ENCODE results near the gene MYO1E.
A peak's percentile ranks its signal among the peaks of the same experiment; 100 is the strongest.

MYO1E gene

GRCh38 chr15:59159210-59159609 lies 213.5 kb downstream of the MYO1E start:
- Mint-ChIP-seq H3K27ac (no peak overlapping the region), H3K4me1 (peaks cover 43% of the 10 kb centered on the region), H3K36me3 (ENCODE audit: low read depth) (peaks cover 47% of the 10 kb centered on the region), H3K4me3 (no peak overlapping the region), H3K27me3 (ENCODE audit: low read depth) (no peaks in the 10 kb centered on the region), H3K9me3 (no peaks in the 10 kb centered on the region)
- TF ChIP-seq, protein P1, sequence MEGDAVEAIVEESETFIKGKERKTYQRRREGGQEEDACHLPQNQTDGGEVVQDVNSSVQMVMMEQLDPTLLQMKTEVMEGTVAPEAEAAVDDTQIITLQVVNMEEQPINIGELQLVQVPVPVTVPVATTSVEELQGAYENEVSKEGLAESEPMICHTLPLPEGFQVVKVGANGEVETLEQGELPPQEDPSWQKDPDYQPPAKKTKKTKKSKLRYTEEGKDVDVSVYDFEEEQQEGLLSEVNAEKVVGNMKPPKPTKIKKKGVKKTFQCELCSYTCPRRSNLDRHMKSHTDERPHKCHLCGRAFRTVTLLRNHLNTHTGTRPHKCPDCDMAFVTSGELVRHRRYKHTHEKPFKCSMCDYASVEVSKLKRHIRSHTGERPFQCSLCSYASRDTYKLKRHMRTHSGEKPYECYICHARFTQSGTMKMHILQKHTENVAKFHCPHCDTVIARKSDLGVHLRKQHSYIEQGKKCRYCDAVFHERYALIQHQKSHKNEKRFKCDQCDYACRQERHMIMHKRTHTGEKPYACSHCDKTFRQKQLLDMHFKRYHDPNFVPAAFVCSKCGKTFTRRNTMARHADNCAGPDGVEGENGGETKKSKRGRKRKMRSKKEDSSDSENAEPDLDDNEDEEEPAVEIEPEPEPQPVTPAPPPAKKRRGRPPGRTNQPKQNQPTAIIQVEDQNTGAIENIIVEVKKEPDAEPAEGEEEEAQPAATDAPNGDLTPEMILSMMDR (IDR thresholded peaks at IDR 0.05; ENCODE audit: unreplicated experiment in 3 of 3) = no peak

DNA sequence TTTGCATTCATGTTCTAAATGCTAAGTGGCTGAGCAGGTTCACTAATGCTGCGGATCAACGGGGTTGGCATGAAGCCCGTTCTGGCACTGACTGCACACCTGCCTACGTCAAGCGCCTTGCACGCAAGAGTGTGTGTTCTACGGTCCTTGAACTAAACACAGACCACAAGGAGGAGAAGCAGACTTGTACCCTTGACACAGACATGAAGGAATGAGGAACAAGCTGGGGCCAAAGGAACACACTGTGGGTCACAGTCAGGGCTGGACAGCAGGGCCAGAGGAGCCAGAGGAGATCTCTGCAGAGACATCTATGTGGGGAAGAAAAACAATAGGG lies 214.0 kb downstream of the MYO1E start:
- peak overlapping the region; percentile 74 to 93 (median 88) for H3K27ac Mint-ChIP-seq
- no peaks in the 10 kb centered on the region for H3K9me3 Mint-ChIP-seq
- H3K4me3 Mint-ChIP-seq = no peak overlapping the region
- TF ChIP-seq, protein P1 (IDR thresholded peaks at IDR 0.05; ENCODE audit: unreplicated experiment in 3 of 3) = no peak
- no peaks in the 10 kb centered on the region for H3K27me3 Mint-ChIP-seq (ENCODE audit: low read depth)
- H3K4me1 Mint-ChIP-seq = peaks cover 40% of the 10 kb centered on the region
- peaks cover 49% of the 10 kb centered on the region for H3K36me3 Mint-ChIP-seq (ENCODE audit: low read depth)

DNA sequence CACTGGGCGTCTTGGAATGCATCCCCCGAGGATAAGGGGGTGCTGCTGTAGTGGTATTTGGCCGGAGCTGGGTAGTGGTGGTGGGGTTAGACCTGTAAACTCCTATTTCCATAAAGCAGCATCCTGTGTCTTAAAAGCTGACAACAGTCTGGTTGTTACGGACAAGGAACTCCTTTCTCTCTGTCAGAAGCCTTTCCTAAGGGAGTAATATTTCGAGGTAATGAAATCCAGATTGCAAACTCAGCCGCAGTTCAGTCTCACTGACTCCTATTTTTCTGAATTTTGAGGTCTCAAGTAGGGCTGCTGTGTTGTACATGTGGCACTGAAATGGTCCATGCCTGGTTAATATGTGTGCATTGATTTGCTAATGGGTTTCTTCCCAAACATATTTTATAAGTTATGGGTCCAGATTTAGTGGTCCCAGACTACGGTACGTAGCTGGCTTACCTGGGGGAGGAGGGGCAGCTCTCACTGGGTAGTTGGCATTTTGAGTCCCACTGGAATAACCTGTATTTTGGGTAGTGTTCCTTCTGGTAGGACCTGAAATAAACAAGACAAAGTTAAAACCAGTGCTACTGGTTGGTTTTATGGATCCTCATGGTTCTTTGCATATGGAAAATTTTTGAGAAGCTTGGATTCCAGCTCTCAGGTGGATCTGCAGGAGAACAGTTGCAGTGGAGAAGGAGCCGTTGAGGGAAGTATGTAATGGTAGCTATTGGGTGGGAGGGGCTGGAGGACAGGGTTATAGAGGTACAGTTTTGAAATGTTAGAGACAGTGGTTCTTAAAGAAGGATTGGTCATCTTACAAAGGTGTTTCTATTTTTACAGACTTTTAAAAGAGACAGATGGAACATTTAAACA lies 214.6 kb downstream of the MYO1E start:
- TF ChIP-seq, protein P1 (IDR thresholded peaks at IDR 0.05; ENCODE audit: unreplicated experiment in 3 of 3) = no peak
- H3K27ac Mint-ChIP-seq = peak overlapping the region; percentile 74 to 93 (median 88)
- no peak overlapping the region for H3K4me3 Mint-ChIP-seq
- peaks cover 53% of the 10 kb centered on the region for H3K36me3 Mint-ChIP-seq (ENCODE audit: low read depth)
- H3K9me3 Mint-ChIP-seq = no peaks in the 10 kb centered on the region
- no peaks in the 10 kb centered on the region for H3K27me3 Mint-ChIP-seq (ENCODE audit: low read depth)
- H3K4me1 Mint-ChIP-seq = peaks cover 35% of the 10 kb centered on the region

DNA sequence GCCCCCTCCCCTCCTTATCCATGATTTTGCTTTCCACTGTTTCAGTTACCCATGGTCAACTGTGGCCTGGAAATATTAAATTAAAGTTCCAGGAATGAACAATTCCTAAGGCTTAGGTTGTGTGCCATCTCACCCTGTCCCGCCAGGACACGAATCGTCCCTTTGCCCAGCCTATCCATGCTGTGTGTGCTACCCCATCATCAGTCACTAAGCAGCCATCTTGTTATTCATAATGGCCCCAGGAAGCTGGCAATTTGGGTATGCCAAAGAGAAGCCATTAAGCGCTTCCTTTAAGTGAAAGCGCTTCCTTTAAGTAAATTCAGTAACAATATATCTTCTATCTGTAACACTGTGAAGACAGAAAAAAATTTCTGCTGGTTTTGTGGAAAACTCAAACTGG lies 215.3 kb downstream of the MYO1E start:
- H3K36me3 Mint-ChIP-seq (ENCODE audit: low read depth) = peaks cover 55% of the 10 kb centered on the region

GRCh38 chr15:59155431-59155830 lies 217.2 kb downstream of the MYO1E start:
- Mint-ChIP-seq H3K9me3 (no peaks in the 10 kb centered on the region), H3K4me1 (peaks cover 30% of the 10 kb centered on the region), H3K4me3 (no peak overlapping the region), H3K27me3 (ENCODE audit: low read depth) (no peaks in the 10 kb centered on the region), H3K27ac (peak overlapping the region; percentile 35 to 72 (median 68)), H3K36me3 (ENCODE audit: low read depth) (peaks cover 64% of the 10 kb centered on the region)
- TF ChIP-seq, protein P1 (IDR thresholded peaks at IDR 0.05; ENCODE audit: unreplicated experiment in 3 of 3) = no peak

More for the DNA sequence above, 215.3 kb downstream of the MYO1E start:
- TF ChIP-seq, protein P1 (IDR thresholded peaks at IDR 0.05; ENCODE audit: unreplicated experiment in 3 of 3) = no peak
- Mint-ChIP-seq H3K4me1 (peaks cover 30% of the 10 kb centered on the region), H3K27me3 (ENCODE audit: low read depth) (no peaks in the 10 kb centered on the region), H3K9me3 (no peaks in the 10 kb centered on the region), H3K27ac (peak overlapping the region; percentile 74 to 93 (median 88)), H3K4me3 (no peak overlapping the region)

DNA sequence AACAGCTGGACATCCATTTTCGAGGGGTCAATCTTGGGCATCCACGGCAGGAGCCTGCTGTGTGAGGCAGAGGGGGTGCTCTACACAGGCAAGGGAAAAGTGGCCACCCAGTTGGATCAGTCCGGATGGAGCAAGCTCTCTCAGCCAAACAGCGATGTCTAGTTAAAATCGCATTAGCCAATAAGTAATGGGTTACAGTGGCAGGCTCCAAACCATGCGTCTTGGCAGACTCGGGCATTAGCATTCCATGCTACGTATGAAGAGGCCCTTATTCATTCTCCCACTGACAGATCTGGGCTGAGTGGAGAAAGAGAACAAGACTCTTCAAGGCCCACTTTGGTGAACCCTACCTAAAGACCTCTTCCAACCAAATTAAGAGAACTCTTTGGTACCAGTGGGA lies 218.4 kb downstream of the MYO1E start:
- H3K27ac Mint-ChIP-seq = peak overlapping the region in 2 of 3 experiments; percentile 30 to 68

More for the DNA sequence above, 218.4 kb downstream of the MYO1E start:
- Mint-ChIP-seq H3K36me3 (ENCODE audit: low read depth) (peaks cover 68% of the 10 kb centered on the region), H3K27me3 (ENCODE audit: low read depth) (no peaks in the 10 kb centered on the region), H3K4me1 (peaks cover 30% of the 10 kb centered on the region), H3K4me3 (no peak overlapping the region), H3K9me3 (no peaks in the 10 kb centered on the region)
- TF ChIP-seq, protein P1 (IDR thresholded peaks at IDR 0.05; ENCODE audit: unreplicated experiment in 3 of 3) = no peak

All from nephron (organoid).